GM10266 (cell line): Measurements from ENCODE around the gene CASP10.
"Not testable (repeated sequence)": the region's sequence is repeated elsewhere in the genome, so short reads cannot be mapped to it uniquely, and the experiment has no call there.

Experiments used
- DNase-seq: peaks from one replicate; pipeline ENCODE4 v3.0.0; 2012; ENCODE audit errors: extremely low spot score
- CTCF ChIP-seq: IDR thresholded peaks from 2 replicates; pipeline ENCODE4 v1.5.1; 2012; ENCODE audit warnings: mild to moderate bottlenecking, low read depth; ENCODE audit not compliant: control insufficient read depth, insufficient read depth; ENCODE audit errors: missing control alignments

Gene CASP10

GRCh38 chr2:201139836-201140604, 42.9 kb upstream of the CASP10 start:
- DNase-seq: no peak
- TF ChIP-seq CTCF: no peak

GRCh38 chr2:201144101-201145051, 38.6 kb upstream of the CASP10 start:
- no peak for DNase-seq
- no peak for TF ChIP-seq CTCF

DNA sequence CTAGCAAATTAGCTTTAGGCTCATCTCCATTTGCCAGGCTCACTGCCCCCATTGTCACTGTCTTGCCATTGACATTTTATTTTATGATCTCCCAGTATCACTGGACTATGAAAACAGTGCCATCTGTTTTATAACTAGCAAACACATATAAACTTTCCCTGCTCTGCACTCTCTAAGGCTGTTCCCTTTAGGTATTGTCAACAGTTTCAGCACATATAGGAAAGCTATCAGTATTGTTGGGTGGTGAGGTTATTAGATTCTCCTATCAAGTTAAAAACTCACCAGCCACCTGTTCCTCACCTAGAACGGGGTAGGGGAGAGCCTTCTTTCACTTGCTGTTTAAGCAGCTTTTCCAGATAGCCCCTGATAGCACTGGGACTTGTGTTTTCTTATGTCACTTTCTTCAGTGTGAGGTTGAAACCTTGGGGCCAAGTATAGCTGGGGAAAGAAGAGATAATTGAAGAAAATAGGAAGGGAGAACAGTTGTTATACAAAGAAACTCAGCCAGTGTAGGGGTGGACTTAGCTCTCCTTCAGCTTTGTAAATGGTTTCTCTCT, 34.4 kb upstream of the CASP10 start:
- no peak for DNase-seq
- no peak for TF ChIP-seq CTCF

- no peak for TF ChIP-seq CTCF
These were observed 33.7 kb upstream of the CASP10 start for GRCh38 chr2:201149064-201149820.

DNA sequence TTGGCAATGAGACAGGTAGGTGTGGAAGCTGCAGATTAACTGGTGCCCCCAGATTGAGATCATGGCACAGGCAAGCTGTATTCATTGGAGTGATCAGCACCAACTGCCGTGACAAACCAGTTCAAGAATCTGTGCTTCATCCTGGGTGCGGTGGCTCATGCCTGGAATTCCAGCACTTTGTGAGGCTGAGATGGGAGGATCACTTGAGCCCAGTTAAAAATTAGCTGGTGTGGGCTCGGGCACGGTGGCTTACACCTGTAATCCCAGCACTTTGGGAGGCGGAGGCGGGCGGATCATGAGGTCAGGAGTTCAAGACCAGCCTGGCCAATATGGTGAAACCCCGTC, 33.1 kb upstream of the CASP10 start:
- DNase-seq: not testable (repeated sequence)

More at GRCh38 chr2:201149064-201149820, 33.7 kb upstream of the CASP10 start:
- no peak for DNase-seq

DNA sequence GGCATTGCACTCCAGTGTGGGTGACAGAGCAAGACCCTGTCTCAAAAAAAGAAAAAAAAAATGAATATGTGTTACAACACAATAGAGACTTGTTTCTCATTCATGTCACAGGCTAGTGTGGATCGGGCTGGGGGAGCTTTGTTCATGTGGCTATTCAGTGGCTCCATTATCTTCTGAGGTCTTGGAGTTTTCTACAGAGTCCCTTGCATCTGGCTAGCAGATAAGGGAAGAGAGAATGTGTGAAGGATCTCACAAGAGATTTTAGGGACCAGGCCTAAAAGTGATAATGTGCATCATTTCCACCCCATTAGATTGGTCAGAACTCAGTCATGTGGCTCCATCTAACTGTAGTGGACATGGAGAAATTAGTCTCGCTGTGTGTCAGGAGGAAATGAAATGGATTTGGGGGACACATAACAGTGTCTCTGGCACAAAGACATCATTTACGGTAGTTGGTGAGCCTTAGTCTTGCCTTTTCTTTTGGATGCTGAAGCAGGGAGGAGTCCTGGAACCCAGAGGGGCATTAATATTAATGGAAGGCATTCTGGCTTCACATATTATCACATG, 32.4 kb upstream of the CASP10 start:
- no peak for DNase-seq
- no peak for TF ChIP-seq CTCF
